ENCODE results near the gene RNH1.

Gene RNH1

DNA sequence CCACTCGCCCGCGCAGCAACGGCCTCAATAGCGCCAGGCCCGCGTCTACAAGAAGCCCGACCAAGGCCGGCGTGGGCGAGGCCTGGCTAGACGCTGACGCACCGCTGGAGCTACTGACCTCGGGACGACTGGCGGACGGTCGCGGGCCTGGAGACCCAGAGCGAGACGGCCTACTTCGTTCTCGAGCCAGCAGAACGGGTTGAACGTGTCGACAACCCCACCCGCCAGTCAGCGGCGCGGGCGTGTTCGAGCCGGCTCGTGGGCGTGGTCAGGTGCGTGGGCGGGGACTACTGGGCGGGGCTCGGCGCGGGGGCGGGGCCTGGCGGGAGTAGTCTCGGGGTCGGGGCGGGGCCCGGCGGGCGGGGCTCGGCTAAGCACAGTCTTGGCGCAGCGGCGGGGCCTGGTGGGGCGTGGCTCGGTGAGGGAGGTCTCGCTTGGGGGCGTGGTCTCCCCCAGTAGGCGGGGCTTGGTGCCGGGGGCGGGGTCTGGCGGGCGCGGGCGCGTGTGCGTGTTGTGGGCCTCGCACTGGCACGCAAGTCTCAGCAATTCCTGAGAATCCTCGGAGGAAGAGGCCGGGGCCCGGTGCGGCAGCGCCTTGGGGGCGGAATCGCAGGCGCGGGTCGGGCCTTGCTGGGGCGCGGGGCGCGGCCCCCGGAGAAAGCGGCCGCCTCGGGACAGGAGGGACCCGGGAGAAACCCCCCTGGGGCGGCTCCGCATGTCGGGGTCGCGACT, at the start of gene RNH1:
TSS of gene RNH1 (minus strand) at position 248 of the 732 bp plus-strand sequence. CDS start 5,080 bp downstream, outside the sequence.
- TF ChIP-seq GATA1 (IDR thresholded peaks at IDR 0.05; ENCODE audit: low read depth, low read length) (no peak), POLR2A (IDR thresholded peaks at IDR 0.05; ENCODE audit: low read length) (no peak)
- peak; percentile 97 to 99 for DNase-seq

DNA sequence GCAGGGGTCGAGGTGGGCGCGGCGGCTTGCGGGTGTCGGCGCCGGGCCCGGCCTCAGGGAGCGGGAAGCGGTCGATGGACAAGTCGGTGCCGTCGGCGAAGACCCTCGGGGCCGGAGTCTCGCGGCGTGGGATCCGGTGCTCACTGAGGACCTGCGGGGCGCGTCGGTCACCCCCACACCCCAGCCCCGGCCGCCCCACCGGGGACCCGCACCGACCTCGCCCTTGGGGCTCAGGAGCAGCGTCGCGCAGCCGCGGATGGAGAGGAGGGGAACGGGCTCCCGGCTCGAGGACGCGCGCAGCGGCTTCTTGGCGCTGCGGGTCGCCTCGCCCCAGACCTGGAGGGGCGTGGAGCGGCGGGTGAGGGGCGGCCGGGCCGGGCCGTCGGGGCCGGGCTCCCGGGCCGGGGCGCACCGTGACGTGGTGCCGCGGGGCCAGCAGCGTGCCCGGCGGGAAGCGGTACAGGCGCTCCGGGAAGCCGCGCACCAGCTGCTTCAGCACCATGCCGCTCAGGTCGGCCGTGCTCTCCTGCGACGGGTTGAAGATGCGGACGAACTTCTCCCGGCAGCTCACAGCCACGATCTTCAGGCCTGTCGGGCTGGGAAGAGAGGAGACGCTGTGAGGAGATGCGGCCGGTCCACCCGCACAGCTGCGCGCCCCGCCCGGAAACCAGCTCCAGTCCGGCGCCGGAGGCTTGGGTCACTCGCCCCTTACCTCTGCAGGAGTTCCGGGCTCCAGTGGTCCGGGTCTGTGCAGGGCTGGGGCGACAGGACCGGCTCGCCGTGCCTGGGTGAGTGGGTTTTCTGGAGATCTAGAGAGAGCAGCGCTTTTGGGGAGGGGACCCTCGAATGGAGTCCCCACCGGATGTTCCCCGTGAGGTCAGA, 49.0 kb upstream of the RNH1 start:
- DNase-seq: peak; percentile 32 to 33
- TF ChIP-seq POLR2A (IDR thresholded peaks at IDR 0.05; ENCODE audit: low read length) (no peak), GATA1 (IDR thresholded peaks at IDR 0.05; ENCODE audit: low read depth, low read length) (no peak)

DNA sequence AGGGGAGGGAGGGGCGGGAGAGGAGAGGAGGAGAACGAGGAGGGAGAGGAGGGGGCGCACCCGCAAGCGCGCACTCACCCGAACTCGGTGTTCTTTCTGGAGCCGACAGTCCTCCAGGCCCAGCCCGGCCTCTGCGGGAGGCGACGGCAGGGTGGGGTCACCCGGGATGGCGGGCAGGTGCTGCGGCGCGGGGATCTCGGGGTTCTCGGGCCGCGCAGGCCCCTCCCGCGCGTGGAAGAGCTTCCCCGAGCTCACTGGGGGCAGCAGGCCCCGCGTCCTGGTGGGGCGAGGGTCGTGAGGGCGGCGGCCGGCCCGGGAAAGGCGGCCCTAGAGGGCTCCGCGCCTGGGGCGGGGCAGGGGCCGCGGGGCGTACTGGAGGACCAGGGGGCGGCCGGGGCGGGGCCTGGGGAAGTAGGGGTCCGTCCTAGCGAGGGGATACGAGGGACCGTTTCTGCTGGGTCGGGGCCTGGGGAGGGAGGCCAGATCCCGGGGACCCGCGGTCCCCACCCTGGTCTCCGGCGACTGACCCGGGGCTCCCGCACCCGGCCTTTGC, 48.3 kb upstream of the RNH1 start:
- TF ChIP-seq GATA1 (IDR thresholded peaks at IDR 0.05; ENCODE audit: low read depth, low read length) (no peak), POLR2A (IDR thresholded peaks at IDR 0.05; ENCODE audit: low read length) (no peak)
- no peak for DNase-seq

DNA sequence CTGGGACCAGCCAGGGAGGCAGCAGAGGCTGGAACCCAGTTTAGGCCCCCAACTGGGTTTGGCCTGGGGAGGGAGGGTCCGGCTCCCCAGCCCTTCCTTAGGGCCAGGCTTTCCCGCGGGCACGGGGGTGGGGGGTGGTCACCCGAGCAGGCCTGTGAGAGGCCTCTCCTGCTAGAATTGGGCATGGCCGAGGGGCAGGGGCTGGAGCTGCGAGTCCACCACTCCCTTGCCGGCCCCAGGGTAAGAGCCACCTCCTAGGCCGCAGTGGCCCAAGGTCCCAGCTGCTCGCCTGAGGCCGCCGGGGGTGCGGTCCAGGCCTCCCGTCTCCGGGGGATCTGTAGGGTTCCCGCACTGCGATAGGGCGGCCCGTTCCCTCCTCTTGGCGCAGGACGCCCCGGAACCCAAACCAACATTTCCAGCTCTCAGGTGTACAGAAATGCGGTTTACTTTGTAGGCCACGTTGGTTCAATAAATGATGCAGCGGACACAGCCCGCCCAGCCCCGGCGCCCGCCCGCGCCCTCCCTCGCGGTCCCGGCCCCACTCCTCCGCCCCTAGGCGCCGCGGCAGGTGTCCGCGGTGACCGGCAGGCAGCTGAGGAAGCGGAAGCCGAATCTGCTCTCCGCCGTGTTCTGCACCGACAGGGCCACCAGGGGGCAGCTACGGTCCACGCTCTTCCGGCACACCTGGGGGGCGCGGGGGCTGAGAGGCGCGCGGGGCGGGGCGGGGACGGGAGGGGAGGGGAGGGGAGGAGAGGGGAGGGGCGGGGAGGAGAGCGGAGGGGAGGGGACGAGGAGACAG, 47.6 kb upstream of the RNH1 start:
- TF ChIP-seq POLR2A (IDR thresholded peaks at IDR 0.05; ENCODE audit: low read length) (no peak), GATA1 (IDR thresholded peaks at IDR 0.05; ENCODE audit: low read depth, low read length) (no peak)

DNA sequence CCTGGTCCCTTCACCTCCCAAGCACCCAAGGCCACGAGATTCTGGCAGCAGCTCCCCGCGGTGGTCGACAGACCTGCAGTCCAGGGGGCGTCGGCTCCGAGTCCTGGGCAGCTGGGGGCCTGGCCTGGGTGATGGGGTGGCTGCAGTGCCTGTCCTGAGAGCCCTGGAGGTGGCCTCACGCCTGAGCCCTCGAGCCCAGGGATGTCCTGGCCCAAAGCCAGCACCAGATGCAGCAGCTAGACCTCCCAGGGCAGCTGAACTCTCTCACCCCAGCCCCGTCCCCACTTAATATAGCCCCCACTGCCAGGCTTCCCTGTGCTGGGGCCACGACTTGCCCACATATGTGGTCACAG, 46.9 kb upstream of the RNH1 start:
- no peak for DNase-seq
- TF ChIP-seq GATA1 (IDR thresholded peaks at IDR 0.05; ENCODE audit: low read depth, low read length): no peak
- TF ChIP-seq POLR2A (IDR thresholded peaks at IDR 0.05; ENCODE audit: low read length): no peak

More for the DNA sequence above, 47.6 kb upstream of the RNH1 start:
- peak; percentile 68 to 82 for DNase-seq

DNA sequence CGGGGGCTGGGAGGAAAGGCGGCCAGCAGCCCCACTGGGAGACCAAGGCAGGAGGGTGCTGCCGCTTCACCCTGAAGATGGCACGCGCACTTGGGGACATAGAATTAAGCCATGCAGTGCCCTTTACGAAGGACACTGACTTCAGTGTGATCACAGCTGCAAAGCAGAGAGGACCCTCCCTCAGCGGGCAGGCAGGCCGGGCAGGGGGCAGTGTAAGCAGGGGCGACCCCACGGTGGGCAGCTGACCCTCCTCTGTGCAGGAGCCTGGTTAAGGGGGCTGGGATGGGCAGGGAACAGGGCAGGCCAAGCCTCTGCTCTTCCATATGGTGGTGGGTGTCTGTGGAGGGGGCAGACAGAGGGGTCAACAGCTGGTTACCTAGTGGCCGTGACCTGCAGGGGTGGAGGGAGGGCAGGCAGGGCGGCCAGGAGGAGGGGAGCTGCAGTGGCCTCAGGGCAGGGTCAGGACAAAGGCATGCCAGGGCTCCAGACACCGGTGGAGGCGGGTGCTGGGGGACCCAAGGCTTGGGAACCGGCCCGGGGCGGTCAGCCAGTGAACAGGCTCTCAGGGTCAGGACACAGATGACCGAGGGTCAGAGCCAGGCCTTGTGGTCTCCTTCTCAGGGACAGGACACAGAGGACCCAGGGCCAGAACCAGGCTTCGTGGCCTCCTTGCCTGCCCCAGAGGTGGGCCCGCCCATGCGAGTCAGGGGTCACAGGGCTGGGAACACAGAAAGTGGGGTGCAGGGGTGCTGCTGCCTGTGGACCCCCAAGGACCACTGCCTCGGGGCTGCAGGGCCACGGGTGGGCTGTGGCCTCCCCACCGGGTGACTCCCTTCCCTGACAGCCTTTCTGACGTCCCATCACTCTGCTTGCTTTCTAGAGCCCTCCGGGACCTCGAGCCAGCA, 46.3 kb upstream of the RNH1 start:
- TF ChIP-seq GATA1 (IDR thresholded peaks at IDR 0.05; ENCODE audit: low read depth, low read length) (no peak), POLR2A (IDR thresholded peaks at IDR 0.05; ENCODE audit: low read length) (no peak)
- no peak for DNase-seq

DNA sequence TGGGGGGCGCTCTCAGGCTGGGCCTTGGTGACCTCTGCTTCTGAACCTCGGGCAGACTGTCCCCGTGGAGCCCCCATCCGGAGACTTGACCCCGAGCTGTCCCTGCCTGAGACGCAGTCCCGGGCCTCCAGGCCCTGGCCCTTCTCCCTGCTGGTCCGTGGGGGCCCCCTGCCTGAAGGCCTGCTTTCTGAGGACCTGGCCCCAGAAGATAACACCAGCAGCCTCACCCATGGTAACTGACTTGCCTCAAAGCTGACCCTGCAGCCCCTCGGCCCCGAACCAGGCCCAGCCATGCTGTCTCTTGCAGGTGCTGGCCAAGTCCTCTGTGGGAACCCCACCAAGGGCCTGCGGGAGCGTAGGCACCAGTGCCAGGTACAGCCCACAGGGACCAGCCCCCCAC, 44.6 kb upstream of the RNH1 start:
- peak; percentile 50 to 80 for DNase-seq
- TF ChIP-seq GATA1 (IDR thresholded peaks at IDR 0.05; ENCODE audit: low read depth, low read length) (no peak), POLR2A (IDR thresholded peaks at IDR 0.05; ENCODE audit: low read length) (no peak)

DNA sequence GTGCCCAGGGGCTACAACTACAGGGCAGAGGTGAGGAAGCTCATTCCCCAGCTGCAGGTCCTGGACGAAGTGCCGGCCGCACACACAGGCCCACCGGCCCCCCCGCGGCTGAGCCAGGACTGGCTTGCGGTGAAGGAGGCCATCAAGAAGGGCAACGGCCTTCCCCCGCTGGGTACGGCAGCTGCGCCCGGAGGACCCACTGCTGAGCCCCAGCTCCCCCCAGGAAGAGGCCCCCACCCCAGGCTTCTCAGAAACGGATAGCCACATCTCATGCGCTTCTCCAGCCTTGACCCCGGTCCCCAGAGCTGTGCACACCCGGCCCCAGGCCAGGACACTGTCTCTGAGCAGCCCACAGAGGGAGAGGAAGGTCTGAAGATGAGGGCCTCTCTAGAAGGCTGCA, 44.1 kb upstream of the RNH1 start:
- DNase-seq: no peak
- TF ChIP-seq POLR2A (IDR thresholded peaks at IDR 0.05; ENCODE audit: low read length) (no peak), GATA1 (IDR thresholded peaks at IDR 0.05; ENCODE audit: low read depth, low read length) (no peak)

DNA sequence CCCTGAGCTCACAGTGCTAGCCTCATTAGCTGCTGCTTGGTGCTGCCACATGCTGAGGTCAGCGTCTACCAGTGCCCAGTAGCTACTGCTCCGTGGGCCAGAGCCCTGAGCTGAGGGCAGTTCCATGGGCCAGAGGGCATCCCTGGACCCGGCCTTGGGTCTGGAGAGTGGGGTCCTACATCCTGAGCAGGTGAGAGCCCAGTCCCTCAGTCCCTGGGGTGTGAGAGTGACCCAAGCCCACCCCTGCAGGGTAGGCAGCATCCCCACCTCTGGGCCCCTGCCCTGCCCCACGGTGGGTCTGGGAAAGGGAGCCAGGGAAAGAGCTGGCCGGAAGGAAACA, 43.7 kb upstream of the RNH1 start:
- TF ChIP-seq POLR2A (IDR thresholded peaks at IDR 0.05; ENCODE audit: low read length): no peak
- no peak for TF ChIP-seq GATA1 (IDR thresholded peaks at IDR 0.05; ENCODE audit: low read depth, low read length)
- DNase-seq: no peak

DNA sequence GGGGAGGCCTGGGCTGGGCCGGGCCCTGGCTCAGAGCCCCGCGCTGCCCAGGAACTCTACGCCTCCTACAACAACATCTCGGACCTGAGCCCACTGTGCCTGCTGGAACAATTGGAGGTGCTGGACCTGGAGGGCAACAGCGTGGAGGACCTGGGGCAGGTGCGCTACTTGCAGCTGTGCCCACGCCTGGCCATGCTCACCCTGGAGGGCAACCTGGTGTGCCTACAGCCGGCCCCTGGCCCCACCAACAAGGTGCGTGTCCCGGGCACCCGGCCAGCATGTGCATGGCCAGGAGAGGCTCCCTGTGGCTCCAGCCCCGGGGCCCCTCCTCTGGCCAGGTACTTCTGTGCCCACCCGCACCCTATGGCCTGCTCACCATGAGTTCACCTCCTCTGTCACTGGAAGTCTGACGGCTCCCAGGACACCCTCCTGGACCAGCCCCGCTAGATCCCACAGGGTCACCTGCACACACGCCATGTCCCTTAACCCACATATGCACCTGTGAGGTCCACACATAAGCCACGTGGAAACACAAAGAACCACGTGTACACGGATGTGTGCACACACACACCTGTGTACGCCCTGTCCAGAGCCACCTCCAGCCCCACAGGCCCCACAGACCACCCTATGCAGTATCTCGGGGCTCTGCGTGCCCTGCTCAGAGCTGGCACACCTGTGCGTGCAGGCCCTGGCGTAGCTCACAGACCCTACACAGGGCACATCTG, 43.1 kb upstream of the RNH1 start:
- TF ChIP-seq GATA1 (IDR thresholded peaks at IDR 0.05; ENCODE audit: low read depth, low read length) (no peak), POLR2A (IDR thresholded peaks at IDR 0.05; ENCODE audit: low read length) (no peak)
- DNase-seq: no peak

DNA sequence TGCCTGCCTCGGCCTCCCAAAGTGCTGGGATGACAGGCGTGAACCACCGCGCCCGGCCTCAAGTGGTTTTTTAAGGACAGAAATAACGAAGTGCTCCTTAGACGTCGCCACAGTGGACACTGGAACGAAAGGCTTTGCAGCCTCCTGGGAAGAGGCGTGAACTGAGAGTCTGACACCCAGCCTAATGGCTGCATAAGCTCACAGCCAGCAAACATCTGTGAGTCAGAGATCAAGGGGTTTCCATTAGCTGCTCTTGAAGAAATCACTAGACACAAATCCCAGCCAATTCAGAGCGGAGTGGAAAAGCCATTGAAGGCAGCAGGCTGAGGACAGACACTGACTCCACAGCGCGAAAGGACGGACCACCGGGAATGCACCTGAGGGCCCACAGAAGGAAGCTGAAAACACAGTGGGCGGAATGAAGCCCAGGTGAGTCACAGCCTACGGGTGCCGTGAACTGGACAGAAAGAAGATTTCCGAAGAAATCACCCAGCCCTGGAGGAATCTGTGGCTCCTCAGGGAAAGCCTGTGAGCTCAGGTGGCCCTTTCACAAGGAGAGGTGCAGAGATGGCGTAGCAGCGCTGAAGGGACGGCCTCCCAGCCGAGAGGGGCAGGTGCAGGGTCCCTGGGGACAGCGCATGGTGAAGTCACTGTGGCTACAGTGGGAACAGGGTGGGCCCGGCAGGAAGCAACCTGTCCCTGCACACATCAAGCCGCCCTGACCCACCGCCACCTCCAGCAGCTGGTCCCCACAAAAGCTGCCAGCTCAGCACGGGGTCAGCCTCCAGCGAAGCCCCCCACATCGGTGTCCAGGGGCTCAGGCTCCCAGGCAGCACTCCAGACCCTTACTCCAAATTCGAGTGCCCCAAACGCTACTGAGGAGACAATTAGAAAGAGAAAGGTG, 41.9 kb upstream of the RNH1 start:
- no peak for DNase-seq

More for the DNA sequence above, 41.9 kb upstream of the RNH1 start:
- TF ChIP-seq GATA1 (IDR thresholded peaks at IDR 0.05; ENCODE audit: low read depth, low read length) (no peak), POLR2A (IDR thresholded peaks at IDR 0.05; ENCODE audit: low read length) (no peak)

Measured in erythroblast (primary cell).